ENCODE results near the gene INTS6. TPM values are rescaled to one million over a fixed set of nuclear protein-coding genes. Genes with fewer than 3 reads are reported as not detected.

The INTS6 gene
- total RNA-seq, 2 experiments from 2014 or later = 45.6 to 58.7 TPM

DNA sequence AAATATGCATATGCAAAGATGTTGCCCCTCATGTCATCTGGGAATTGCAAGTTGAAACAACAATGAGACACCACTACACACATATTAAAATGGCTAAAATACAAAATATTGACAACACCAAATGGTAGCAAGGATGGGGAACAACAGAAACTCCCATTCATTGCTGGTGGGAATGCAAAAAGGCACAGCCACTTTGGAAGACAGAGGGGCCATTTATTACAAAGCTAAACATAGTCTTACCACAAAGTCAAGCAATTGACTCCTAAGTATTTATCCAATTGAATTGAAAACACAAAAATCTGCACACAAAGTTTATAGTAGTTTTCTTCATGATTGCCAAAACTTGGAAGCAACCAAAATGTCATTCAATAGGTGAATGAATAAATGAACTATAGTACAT lies 119.4 kb downstream of the INTS6 start:
- no peak overlapping the region for H3K4me2 ChIP-seq (ENCODE audit: low read length)
- H3K4me1 ChIP-seq (ENCODE audit: insufficient read depth, low read length, poor library complexity, severe bottlenecking) = peaks cover 10% of the 10 kb centered on the region
- no peaks in the 10 kb centered on the region for H4K20me1 ChIP-seq (ENCODE audit: insufficient read depth, low read length)
- no peaks in the 10 kb centered on the region for H3K79me2 ChIP-seq (ENCODE audit: insufficient read depth, low read depth, low read length)
- DNase-seq (ENCODE audit: low spot score) = no peak
- H2AFZ ChIP-seq (ENCODE audit: low read length) = no peak overlapping the region
- no peak overlapping the region for H3K27ac ChIP-seq (ENCODE audit: low read depth, low read length, poor library complexity, severe bottlenecking)
- TF ChIP-seq EZH2phosphoT487 (IDR thresholded peaks at IDR 0.05; ENCODE audit: borderline replicate concordance, low read depth, low read length) = no peak
- TF ChIP-seq, protein P1, sequence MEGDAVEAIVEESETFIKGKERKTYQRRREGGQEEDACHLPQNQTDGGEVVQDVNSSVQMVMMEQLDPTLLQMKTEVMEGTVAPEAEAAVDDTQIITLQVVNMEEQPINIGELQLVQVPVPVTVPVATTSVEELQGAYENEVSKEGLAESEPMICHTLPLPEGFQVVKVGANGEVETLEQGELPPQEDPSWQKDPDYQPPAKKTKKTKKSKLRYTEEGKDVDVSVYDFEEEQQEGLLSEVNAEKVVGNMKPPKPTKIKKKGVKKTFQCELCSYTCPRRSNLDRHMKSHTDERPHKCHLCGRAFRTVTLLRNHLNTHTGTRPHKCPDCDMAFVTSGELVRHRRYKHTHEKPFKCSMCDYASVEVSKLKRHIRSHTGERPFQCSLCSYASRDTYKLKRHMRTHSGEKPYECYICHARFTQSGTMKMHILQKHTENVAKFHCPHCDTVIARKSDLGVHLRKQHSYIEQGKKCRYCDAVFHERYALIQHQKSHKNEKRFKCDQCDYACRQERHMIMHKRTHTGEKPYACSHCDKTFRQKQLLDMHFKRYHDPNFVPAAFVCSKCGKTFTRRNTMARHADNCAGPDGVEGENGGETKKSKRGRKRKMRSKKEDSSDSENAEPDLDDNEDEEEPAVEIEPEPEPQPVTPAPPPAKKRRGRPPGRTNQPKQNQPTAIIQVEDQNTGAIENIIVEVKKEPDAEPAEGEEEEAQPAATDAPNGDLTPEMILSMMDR (conservative IDR thresholded peaks at IDR 0.05; ENCODE audit: low read length) = no peak
- H3K9me2 ChIP-seq (ENCODE audit: insufficient read depth, low read length) = no peaks in the 10 kb centered on the region
- intact Hi-C loops (cut with micrococcal nuclease; ENCODE audit: unreplicated experiment) = no loop called here
- H3K9me3 ChIP-seq (ENCODE audit: low read length) = no peaks in the 10 kb centered on the region
- POLR2A ChIA-PET = interaction anchor here (0.5 to 0.6 kb wide), 2 partner anchors 49 to 800 kb away, joined by 3 read pairs; no protein-coding TSS in a partner anchor
- no peaks in the 10 kb centered on the region for H3K36me3 ChIP-seq (ENCODE audit: insufficient read depth, low read length)
- H3K4me3 ChIP-seq (ENCODE audit: low read depth, low read length, poor library complexity, severe bottlenecking) = no peak overlapping the region
- CTCF ChIA-PET (ENCODE audit: unreplicated experiment) = no interaction called here
- BruUV-seq (replicated peaks) = no TSS peak

DNA sequence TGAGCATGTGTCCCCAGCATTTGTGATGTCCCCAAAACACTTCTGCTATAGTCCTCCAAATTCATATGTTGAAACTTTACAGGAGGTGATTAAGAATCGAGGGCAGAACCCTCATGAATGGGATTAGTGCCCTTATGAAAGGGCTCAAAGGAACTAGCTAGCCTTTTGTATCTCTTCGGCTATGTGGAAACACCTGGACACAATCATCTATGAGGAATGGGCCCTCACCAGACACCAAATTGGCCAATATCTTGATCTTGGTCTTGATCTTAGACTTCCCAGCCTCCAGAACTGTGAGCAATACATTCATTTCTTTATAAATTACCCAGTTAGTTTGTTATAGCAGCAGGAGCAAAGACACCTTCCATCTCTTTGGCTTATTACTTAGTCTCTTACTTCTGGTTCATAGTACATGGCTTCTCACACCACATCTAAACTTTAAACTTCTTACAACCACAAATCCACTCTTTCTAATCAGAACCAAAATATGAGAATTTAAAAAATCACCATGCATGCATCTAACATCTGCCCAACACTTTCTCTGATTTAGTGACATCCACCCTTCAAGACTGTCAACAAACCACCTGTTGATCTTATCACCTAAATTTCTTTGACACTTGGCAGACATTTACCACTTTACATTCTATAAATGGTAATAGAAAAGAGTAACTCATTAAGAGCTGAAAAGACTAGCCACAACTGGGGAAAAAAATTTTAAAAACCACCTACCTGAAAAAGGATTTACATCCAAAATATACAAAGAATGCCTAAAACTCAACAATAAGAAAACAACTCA lies 120.1 kb downstream of the INTS6 start:
- Histone ChIP-seq H3K27ac (ENCODE audit: low read depth, low read length, poor library complexity, severe bottlenecking) (no peak overlapping the region), H3K4me2 (ENCODE audit: low read length) (no peak overlapping the region), H3K4me3 (ENCODE audit: low read depth, low read length, poor library complexity, severe bottlenecking) (no peak overlapping the region), H3K9me3 (ENCODE audit: low read length) (no peaks in the 10 kb centered on the region), H2AFZ (ENCODE audit: low read length) (no peak overlapping the region), H3K4me1 (ENCODE audit: insufficient read depth, low read length, poor library complexity, severe bottlenecking) (peaks cover 10% of the 10 kb centered on the region), H3K9me2 (ENCODE audit: insufficient read depth, low read length) (no peaks in the 10 kb centered on the region), H4K20me1 (ENCODE audit: insufficient read depth, low read length) (no peaks in the 10 kb centered on the region), H3K79me2 (ENCODE audit: insufficient read depth, low read depth, low read length) (no peaks in the 10 kb centered on the region), H3K36me3 (ENCODE audit: insufficient read depth, low read length) (no peaks in the 10 kb centered on the region)
- no peak for TF ChIP-seq EZH2phosphoT487 (IDR thresholded peaks at IDR 0.05; ENCODE audit: borderline replicate concordance, low read depth, low read length)
- TF ChIP-seq, protein P1 (conservative IDR thresholded peaks at IDR 0.05; ENCODE audit: low read length) = no peak
- ChIA-PET POLR2A (interaction anchor here (0.5 to 0.6 kb wide), 2 partner anchors 50 to 801 kb away, joined by 3 read pairs; no protein-coding TSS in a partner anchor), CTCF (ENCODE audit: unreplicated experiment) (no interaction called here)
- no peak for DNase-seq (ENCODE audit: low spot score)
- BruUV-seq (replicated peaks) = no TSS peak
- intact Hi-C loops (cut with micrococcal nuclease; ENCODE audit: unreplicated experiment) = no loop called here

DNA sequence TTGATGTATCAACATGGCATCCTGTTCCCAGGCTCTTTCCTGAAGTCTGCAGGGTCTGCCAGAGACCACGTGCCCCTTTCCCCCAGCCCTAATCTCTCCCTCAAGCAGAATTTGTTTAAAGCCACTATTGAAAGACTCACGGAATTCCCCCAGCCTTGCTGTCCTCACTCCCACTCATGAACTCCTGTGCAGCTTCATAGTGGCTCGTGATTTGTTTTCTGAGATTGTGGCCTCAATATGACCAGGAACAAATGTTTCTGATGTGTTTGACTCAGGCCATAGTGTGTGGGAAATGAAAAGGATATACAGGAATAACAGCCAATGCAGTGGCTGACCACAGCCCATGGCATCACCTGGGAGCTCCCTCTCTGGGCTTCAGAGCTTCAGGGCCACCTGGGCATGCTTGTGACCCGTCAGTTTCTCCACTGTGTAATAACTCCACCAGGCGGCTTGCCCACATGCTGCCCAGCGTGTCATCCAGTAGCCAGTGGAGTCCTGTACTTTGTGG lies 121.4 kb downstream of the INTS6 start:
- H3K4me3 ChIP-seq (ENCODE audit: low read depth, low read length, poor library complexity, severe bottlenecking) = no peak overlapping the region
- no peak overlapping the region for H3K4me2 ChIP-seq (ENCODE audit: low read length)
- H3K9me2 ChIP-seq (ENCODE audit: insufficient read depth, low read length) = no peaks in the 10 kb centered on the region
- intact Hi-C loops (cut with micrococcal nuclease; ENCODE audit: unreplicated experiment) = no loop called here
- no peaks in the 10 kb centered on the region for H3K36me3 ChIP-seq (ENCODE audit: insufficient read depth, low read length)
- H4K20me1 ChIP-seq (ENCODE audit: insufficient read depth, low read length) = no peaks in the 10 kb centered on the region
- H3K9me3 ChIP-seq (ENCODE audit: low read length) = no peaks in the 10 kb centered on the region
- TF ChIP-seq EZH2phosphoT487 (IDR thresholded peaks at IDR 0.05; ENCODE audit: borderline replicate concordance, low read depth, low read length) = no peak
- TF ChIP-seq, protein P1 (conservative IDR thresholded peaks at IDR 0.05; ENCODE audit: low read length) = no peak
- H3K27ac ChIP-seq (ENCODE audit: low read depth, low read length, poor library complexity, severe bottlenecking) = no peak overlapping the region
- H3K79me2 ChIP-seq (ENCODE audit: insufficient read depth, low read depth, low read length) = no peaks in the 10 kb centered on the region
- DNase-seq (ENCODE audit: low spot score) = no peak
- H2AFZ ChIP-seq (ENCODE audit: low read length) = no peak overlapping the region
- ChIA-PET POLR2A (interaction anchor here (0.6 to 0.7 kb wide), 3 partner anchors 10 to 789 kb away, joined by 3 to 6 read pairs (median 3); no protein-coding TSS in a partner anchor), CTCF (ENCODE audit: unreplicated experiment) (no interaction called here)
- peaks cover 10% of the 10 kb centered on the region for H3K4me1 ChIP-seq (ENCODE audit: insufficient read depth, low read length, poor library complexity, severe bottlenecking)
- no TSS peak for BruUV-seq (replicated peaks)

Data from OCI-LY7 (cell line).